HG02981 (cell line): Measurements from ENCODE around the gene GATA5.

Experiments
- ATAC-seq: cut with Tn5 transposase; IDR thresholded peaks from one replicate; pipeline ENCODE4 v1.9.1; 2021; ENCODE audit warnings: mild to moderate bottlenecking, moderate library complexity; ENCODE audit not compliant: unreplicated experiment

Gene GATA5

DNA sequence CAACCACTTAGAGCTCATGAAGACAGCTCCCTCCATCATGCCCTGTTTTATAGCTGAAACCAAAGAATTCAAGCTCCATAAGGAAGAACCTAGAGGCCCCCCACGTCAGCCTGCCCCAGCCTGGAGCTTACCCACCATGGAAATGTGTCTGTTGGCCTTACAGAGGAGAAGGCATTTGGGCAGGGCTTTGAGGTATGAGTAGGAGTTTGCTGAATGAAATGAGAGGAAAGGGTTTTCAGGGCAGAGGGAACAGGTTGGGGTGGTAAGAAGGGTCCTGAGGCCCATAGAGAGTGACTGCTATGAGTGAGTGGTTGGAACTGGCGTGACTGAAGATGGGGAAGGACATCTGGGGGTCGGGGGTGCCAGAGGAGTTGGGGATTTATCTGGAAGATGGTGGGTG is 12.7 kb upstream of the GATA5 start:
- ATAC-seq, result no peak

DNA sequence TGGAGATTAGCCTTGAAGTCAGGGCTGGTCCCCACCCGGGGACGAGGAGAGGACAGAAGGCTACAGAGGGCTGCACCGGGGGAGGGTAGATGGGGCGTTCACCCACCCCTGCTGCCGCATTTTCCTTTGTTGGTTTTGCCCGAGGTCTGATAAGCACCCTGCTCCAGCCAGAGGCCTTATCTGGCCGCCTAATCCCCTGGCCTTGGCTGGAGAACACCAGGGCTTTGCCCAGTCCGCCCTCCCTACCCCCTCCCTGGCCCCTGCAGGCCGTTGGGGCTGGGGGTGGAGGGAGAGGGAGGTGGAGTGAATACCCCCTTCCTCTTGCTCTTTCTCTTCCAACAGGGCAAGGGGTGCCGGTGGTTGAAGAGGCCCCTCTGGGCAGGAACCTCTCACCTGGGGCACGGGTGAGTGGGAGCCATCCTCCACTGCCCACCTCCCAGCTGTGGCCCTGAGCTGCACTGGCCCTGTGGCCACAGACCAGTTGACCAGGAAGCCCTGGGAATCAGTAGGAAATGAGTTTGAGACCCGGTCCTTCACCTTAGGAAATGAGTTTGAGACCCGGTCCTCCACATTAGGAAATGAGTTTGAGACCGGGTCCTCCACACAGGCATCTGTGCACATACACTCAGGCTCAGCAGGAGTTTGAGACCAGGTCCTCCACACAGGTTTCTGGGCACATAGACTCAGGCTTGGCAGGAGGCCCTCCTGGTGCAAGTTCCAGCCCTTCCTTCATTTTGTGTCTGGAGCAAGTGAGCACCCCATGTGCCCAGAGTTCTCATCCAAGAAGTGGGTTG is 12.0 kb upstream of the GATA5 start:
- no peak for ATAC-seq

DNA sequence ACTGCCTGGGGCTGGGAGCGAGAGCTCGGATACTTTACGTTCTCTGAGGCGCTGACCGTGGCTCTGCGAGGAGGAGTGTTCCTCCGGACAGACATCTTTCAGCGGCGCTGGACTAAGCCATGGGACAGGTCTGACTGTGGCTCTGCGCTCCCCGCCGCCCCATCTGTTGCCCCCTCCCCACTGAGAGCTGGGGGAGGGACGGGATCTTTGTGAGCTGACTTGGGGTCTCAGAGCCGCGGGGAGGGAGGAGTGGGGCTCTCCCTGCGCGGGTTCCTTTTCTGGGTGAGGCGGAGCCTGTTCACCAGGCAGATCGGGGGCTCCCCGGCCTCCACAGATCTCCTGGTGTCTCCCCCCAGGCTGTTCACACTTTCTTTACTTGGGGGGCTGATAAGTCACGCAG is 11.3 kb upstream of the GATA5 start:
- no peak for ATAC-seq

DNA sequence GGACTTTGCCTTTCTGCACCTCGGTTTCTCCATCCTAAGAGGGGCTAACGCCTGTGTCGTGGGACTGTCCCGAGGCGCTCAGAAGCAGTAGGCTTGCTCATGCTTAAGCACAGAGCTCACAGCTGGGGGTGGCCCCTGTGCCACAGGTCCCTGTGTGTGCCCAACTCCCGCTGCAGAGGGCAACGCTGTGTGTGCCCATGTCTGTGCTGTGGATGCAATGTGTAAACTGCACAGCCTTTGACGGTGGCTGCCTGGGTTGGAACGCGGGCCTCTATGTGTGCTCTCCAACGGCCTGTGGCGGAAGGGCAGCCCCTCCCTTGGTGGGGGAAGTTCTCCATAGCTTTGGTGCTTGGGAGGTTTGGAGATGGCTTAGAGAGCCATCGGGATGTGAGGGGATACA is 10.7 kb upstream of the GATA5 start:
- no peak for ATAC-seq

DNA sequence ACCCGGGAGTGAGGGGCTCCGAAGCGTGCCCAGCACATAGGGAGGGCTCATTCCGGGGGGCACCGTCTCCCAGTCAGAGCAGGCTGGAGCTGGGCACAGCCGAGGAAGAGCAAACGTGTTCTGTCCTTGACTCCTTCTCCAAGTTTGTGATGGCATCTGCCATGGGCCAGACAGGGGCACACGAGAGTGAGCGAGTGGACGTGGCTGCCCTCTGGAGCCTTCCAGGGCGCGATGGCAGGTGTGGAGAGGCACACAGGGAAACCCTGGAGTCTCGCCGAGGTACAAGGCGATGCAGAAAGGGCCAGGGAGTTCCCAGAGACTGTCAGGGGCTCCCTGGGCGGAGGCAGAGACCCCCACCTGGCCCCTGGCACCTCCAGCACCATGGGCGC is 9.9 kb upstream of the GATA5 start:
- no peak for ATAC-seq

DNA sequence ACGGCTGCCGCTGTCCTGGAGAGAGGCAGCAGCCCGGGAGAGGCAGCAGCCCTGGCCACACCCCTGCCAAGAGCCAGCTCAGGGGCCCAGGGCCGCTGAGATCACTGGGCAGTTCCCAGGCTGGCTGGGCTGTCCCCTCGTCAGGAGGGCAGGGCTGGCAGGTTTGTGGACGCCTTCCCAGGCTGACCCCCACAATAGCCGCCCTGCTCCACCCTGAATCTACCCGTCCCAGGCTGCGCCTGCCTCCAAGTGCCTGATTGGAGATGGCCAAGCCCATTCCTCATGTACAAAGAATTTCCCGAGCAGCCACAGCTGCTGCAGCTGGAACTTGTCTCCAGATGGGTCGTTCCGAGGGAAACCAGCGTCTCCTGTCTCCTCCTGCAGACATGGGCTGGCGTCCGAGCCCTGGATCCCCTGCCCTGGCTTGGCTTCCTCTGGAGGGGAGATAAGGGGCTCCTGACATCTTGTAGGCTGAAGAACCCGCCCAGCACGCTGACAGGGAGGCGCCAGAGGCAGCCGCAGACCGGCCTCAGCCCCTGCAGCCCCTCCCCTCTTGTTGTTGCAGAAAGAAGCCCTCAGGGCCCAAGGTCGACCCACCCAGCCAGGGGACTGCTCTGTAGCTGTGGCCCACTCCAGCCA is 9.4 kb upstream of the GATA5 start:
- no peak for ATAC-seq

DNA sequence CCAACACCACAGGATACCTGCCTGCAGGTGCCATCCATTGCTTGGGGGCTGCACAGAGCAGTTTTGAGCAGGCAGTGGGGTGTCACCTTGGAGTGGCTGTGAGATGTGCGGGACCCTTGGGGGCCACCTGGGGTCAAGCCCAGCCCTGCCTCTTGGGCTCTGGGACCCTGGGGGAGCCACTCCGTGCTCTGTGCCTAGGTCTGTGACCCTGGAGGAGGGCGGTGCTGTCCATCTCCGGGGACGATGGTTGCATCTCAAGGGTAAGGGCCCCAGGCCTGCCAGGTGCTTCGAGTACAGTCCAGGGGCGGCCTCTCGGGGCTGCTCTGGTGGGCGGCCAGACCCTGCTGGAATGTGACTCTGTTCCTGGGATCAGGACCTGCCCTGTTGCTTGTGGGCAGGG is 8.7 kb upstream of the GATA5 start:
- no peak for ATAC-seq

DNA sequence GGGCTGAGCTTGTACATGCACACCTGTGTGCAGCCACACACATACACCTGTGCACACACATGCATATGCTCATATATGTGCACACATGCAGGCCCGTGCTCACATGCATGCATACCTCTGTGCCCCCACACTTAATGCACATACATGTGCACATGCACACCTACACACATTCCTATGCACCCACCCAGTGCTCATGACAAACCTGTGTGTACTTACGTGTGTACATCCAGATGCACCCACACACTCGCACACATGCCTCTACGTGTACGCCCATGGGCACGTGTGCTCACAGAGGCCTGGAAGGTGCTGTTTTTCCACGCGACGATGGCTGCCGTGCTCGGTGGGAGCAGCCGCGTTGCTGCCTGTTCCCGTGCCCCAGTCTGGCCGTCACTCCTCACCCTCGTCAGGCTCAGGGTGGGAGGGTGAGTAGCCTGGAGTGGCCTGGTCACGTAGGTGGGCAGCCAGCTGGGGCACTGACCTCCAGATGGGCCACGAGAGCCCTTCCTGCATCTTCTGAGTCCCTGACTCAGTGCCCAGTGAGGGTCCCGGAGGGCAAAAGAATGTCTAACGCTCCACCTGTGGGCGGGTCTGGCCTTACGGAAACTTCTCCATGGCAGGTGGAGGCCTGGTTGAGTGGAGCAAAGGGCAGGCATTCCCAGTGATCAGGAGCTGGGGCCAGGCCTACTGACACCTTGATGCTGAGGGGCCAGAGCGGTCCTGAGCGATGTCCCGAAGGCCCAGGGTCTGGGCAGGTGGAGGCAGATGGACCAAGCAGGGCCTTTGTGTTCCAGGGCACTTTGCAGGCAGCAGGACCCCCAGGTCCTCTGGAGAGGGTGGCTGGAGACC is 8.0 kb upstream of the GATA5 start:
- ATAC-seq, result no peak

DNA sequence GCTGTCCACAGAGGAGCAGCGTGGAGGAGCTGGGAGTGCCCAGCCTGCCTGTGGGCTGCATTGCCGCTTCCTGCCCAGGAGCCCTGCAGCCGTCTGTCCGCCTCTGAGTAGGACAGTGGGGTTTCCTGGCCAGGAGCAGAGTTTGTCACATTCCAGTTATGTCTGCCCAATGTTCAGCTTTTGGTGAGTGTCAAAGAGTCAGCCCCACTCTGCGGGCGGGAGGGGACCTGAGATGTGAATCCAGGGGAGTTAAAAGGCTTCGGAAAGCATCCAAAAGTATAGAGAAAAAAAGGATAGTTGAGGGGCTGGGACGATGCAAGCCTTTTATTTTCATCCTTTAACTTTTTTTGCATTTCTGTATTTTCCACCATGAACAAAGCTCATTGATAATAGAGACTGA is 7.2 kb upstream of the GATA5 start:
- no peak for ATAC-seq

DNA sequence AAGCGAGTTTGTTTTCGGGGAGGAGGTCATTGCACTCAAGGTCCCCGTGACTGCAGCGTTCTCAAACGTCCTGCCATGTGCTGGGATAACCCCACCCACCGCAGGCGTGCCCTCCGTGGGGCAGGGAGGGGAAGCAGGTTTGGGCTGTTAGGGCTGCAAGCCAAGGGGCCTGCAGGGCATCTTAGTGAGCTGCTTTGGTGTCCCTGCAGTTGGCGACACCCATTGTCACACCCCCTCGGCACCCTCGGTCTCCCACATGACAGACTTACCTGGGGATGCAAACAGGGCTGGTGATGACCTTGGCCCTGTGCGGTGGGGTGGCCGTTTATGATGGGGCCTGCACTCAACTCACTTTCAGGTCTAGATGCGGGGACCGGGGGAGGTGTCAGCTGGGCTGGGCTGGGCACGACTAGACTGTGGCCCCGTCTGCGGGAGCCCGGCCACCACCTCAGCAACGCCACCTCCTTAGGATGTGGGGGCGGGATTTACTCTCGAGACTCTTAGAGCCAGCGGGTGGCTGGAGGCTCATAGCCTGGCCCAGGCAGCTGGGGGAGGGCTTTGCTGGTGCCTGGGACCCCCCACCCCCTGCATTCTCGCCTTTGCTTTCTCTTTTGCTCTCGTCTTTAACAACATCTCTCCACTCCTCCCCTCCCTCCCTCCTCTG is 6.5 kb upstream of the GATA5 start:
- ATAC-seq, result no peak

DNA sequence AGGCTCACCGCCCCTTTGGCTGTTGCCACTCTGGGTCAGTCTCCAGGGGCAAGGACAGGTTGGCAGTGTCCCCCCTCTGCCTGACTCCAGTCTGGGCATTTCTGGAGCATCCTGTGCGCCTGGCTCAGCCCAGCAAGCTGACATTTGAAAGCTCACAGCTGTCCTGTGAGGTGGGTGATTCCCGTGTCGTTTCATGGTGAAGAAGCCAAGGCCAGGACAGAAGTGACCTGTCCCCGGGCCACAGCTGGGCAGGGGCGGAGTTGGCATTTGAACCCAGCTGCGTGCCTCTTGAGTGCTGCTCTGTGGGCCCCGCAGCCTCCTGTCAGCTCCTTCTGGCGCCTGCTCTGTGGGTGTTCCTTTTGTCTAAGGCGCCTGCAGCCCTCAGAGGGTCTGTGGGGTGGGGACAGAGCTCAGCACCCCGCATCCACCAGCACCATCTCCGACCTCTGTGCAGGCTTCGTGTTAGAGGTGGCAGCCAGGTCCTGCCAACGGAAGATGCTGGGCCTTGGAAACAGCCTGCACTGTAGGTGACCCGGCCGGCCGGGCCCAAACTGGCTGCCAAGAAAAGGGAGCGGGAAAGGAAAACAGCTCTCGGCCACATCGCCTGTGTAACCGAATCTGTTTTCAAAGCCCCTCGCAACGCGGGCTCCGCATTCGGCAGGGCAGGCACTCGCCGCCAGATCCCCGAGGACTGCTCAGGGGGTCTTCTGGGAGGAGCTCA is 5.8 kb upstream of the GATA5 start:
- ATAC-seq, result no peak

DNA sequence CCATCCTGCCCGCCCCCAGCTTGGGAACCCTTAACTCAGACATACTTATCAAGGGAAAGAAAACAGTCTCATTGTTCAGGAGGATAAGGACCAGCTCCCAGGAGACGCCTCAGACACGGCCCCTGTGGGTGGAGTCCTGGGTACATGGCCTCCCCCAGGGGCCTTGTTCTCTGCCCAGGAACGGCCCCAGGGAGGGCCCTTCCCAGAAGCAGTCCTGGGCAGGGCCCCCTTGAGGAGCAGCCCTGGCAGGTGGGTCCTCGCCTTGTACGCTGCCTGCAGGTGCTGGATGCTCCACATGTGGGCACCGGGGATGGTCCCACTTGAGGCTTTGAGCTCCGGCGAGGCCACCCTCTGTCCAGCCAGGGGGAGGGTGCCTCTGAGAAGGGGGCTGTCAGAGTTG is 4.5 kb upstream of the GATA5 start:
- ATAC-seq, result no peak

DNA sequence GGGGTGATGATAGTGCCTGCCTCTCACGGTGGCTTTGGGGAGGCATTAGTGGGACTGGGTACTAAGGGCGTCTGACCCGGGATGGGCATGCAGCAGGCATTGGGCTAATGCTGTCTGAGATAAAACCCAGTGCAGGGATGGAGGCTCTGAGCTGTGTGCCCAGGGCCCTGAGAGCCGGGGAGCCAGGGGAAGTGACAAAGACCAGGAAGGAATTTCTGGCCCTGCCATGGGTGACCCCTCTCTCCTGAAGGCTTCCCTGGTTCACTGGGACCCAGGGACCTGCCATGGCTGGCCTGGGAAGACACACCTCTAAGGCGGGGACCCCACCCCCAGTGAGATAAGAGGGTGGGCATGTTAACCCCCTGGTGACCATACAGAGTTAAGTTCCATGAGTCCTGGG is 3.9 kb upstream of the GATA5 start:
- no peak for ATAC-seq

DNA sequence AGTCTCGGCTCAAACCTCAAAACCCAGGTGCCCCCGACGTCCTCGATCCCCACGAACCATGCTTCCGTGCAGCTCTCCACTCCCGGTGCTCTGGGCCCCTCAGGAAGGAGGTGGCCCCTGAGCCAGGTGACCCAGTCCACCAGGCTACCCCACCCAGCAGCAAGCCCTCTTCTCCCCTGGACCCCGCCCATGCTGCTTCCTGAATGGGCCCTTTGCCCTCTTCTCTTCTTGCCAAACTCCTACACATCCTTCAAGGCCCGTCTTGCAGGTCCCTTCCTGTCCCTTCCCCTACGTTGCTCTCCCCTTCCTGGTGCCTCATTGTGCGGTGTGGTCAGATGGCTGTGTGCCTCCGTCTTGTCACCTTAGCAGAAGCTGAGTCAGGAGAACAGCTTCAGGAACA is 3.4 kb upstream of the GATA5 start:
- ATAC-seq, result no peak

DNA sequence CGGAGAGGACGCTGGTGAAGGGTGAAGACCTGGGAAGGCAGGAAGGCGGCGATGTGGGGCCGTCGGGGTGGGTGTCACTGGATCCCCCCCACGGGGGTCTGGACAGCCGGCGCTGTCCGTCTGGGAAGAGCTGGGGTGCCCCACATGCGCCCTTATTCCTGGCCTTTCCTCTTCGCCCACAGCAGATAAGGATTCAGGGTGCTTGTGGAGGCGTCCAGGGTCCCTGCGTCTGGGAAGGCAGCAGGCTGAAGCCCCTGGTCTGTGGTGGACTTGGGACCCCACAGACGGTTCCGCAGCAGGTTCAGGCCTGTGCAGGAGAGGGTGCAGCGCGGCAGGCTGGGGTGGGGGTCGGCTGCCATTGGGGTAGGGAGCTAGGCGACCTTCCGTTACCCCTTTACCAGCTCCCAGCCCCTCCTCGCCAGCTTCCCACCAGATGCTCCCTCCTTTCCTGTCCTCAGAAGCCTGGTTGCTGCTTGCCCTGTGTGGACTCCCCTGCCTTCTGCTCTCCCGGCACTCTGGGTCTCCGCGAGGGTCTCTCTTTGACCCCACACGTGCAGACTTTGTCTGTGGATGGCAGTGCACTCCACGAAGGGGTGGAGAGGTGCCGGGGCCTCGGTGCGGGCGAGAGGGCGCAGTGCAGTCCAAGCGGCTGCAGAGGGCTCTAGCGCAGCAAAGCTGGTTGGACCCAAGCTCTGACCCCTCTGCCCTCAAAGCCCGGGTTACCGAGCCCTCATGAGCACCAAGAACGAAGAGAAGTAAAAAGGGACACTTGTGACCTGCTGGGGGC is 2.1 kb upstream of the GATA5 start:
- no peak for ATAC-seq

DNA sequence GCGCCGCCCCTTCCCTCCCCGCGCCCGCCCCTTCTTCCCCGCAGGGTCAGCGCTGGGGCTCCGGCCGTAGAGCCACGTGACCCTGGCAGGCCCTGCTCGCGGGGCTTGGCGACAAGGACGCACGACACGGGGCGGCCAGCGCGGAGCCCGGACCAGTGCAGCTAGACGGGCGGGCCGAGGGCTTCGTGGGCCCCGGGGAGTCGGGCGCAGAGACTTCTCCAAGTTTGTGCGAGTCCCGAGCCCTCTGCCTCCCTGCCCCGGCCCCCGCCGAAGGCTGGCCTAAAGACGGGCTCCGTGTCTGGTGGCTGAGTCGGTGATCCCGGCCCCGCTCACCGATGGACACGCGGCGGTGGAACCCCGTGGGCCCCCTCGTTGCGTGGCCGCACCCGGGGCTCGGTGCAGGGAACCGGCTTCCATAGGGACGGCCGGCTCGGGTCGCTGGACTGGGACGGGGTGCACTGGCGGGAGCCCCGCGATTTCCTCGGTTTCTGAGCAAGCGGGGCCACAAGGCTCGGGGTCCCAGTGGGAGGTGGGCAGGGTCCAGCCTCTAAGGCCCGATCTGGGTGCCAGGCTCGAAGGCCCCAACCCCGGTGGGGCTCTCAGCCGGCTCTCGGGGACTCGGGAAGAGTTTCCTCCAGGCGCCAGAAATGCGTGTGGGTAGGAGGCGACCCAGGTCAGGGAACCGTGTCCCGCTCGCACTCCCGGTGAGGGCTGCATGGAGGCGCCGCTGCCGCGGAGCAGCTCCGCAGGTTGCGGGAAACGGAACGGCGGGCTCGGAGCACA is 452 bp upstream of the GATA5 start:
- ATAC-seq, result no peak

DNA sequence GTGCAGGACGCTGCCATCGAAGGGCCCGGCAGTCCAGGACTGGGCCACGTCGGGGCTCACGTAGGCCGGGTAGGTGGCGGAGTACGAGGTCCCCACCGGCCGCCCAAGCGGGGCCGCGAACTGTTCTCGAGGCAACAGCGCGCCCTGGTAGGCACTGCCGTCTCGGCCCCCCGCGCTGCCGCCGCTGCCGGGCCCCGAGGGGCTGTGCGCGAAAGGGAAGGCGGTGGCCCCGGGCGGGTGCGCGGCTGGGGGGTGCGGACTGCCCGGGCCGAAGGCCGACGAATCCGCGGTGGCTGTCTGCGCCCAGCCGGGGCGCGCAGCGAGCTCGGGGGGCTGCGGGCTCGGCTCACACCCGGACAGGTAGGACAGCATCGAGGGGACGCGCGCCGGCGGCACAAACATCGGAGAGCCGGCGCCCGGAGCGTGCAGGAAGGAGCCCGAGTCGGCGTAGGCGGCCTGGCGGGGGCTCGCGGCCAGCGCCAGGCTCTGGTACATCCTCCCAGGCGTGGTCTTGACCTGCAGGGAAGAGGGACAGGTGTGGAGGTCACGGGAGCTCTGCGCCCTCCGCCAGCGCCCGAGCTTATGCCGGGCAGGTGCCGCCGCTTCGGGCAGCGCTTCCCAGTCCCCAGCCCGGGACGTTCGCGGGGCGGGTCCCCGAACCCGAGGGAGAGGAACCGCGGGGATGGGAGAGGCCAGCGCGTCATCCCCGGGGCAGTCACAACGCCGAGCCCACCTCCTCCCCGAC is 596 bp downstream of the GATA5 start:
- no peak for ATAC-seq

DNA sequence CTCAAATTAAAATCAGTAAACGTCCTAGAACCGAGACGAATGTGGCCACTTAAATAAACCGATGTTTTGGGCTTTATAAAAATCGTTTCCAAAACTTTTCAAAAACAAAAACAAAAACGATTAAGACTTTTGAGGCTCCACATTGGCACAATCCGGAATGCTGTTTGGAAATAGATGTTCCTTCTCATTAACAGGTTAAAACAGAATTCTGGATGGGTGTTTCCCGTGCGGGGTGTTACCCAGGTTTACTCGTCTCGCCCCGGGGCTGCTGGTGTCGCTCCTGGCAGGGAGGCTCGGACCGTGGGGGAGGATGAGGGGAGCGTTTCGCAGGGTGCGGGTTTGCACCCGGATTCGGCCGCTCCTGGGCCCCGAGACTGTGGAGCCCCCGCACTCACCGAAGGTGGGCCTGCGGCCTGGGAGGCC is 1.2 kb downstream of the GATA5 start:
- no peak for ATAC-seq
